AG20443 (cell line): ENCODE data around the gene HSP90AA1.
"Not testable (repeated sequence)": the region's sequence is repeated elsewhere in the genome, so short reads cannot be mapped to it uniquely, and the experiment has no call there.

ENCODE experiments used
- DNase-seq: peaks from one replicate; pipeline ENCODE4 v3.0.0; 2012; ENCODE audit warnings: low spot score, mixed read lengths

HSP90AA1 gene

DNA sequence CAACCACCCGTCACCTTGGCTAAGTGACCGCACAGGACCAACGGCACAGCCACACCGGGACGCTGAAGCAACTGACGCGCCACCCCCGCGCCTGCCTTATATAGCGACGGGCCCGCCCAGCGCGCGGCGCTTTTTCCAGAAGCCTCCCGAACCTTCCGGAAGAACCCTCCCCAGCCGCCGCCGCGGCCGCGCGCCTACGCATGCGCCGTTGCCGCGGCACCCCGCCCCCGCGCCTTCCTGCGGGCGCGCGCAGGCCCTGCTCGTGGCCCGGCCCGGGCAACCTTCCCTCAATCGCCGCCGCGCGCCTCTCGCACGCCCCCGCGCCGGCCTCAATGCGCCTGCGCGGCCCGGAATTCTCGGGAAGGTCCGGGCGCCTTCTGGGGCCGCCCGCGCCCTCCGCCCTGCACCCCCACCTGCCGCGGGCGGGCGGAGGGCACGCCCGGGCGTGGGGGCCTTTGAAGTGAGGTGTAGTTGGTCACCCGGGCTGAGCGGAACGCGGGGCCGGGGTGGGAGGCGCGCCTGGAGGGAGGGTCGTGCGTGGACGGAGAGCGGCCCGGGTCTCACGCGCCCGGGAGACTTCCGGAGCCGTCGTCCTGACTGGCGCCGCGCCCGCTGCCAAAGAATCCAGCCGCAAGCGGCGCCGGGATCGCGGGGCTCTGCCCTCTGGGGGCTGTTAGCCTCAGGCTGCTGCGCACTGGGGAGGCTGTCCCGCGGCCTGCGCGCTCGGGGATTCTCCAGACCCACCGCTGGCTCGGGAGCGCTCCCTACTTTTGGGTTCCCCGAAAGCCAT lies at the start of gene HSP90AA1:
TSS of gene HSP90AA1 (minus strand) at position 73 of the 790 bp plus-strand sequence. CDS start 666 bp downstream, outside the sequence.
- DNase-seq, result peak; percentile 100

DNA sequence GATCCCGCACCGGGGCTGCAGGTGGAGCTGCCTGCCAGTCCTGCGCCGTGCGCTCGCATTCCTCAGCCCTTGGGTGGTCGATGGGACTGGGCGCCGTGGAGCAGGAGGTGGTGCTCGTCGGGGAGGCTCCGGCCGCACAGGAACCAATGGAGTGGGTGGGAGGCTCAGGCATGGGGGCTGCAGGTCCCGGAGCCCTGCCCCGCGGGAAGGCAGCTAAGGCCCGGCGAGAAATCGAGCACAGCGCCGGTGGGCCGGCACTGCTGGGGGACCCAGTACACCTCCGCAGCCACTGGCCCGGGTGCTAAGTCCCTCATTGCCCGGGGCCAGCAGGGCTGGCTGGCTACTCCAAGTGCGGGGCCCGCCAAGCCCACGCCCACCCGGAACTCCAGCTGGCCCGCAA lies 48.6 kb upstream of the HSP90AA1 start:
- not testable (repeated sequence) for DNase-seq

GRCh38 chr14:102134719-102135118 lies 47.9 kb upstream of the HSP90AA1 start:
- not testable (repeated sequence) for DNase-seq

- not testable (repeated sequence) for DNase-seq
Observed at GRCh38 chr14:102134021-102134420, 47.2 kb upstream of the HSP90AA1 start.

- no peak for DNase-seq
Observed at GRCh38 chr14:102131741-102132140, 44.9 kb upstream of the HSP90AA1 start.

DNA sequence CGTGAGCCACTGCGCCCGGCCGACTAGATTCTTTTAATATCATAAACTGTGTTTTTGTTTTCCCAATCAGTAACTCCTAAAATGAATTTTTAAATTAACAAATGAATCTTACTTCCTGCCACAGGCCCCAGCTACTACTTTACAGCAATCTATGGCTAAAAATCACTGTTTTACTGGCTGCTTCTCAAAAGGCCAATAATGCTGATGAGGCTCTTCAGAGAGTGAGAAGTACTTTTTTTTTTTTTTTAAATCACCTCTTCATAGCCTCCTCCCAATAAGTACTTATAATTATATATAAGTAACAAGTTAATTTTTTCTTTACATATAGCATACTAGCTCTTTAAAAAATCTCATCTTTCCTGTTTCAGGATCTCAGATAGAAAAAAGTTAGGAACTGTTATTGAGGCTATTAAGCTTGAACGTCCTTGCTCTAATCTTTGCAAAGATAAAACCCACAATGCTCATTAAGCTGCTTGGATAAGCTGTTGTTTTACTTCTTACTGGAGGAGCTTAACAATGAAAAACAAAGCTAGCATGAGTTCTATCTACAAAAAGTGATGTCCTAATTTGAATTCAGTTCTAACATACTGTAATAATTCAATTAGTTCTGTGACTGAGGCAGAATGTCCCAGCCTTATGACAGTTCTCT lies 40.1 kb upstream of the HSP90AA1 start:
- DNase-seq, result no peak

- DNase-seq, result no peak
Observed at GRCh38 chr14:102125546-102125945, 38.7 kb upstream of the HSP90AA1 start.

GRCh38 chr14:102124419-102124818 lies 37.6 kb upstream of the HSP90AA1 start:
- no peak for DNase-seq

DNA sequence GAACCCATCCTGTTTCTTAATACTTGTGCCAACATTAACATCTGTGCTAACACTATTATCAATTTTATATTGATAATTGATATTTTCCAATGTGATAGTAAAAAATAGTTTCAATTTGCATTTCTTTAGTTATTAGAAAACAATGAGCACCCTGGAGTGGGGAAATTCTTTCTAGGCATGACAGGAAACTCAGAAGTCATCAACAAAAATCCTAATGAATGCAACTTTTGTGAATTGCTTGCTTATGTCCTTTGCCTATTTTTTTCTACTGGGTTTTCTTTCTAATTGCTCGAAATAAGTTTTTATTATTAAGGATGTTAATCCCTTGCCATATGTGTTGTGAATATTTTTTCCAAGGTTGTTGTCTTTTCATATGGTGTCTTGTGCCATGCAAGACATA lies 34.7 kb upstream of the HSP90AA1 start:
- DNase-seq, result no peak

- DNase-seq, result no peak
Observed at GRCh38 chr14:102120888-102121287, 34.0 kb upstream of the HSP90AA1 start.

DNA sequence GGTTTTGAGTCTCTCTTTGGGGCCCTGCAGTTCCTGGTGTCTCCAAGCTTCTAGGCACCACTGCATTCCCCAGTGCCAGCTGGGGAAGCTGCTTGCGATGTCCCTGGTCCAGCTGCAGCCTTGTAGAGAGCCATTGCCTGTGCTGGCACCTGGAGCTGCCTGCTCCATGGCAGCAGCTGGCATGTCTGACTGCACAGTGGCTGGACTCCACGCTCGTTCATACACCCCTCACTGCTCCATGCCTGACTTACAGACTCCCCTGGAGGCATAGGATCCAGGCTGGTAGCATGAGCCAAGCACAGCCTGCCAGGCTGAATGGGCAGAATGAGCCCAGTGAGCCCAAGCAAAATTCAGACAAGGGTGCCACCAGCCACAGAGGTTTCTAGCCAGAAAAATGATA lies 31.0 kb upstream of the HSP90AA1 start:
- DNase-seq, result no peak

- DNase-seq, result no peak
Observed at GRCh38 chr14:102116361-102117180, 29.7 kb upstream of the HSP90AA1 start.

GRCh38 chr14:102111101-102111500 lies 24.3 kb upstream of the HSP90AA1 start:
- DNase-seq, result no peak

DNA sequence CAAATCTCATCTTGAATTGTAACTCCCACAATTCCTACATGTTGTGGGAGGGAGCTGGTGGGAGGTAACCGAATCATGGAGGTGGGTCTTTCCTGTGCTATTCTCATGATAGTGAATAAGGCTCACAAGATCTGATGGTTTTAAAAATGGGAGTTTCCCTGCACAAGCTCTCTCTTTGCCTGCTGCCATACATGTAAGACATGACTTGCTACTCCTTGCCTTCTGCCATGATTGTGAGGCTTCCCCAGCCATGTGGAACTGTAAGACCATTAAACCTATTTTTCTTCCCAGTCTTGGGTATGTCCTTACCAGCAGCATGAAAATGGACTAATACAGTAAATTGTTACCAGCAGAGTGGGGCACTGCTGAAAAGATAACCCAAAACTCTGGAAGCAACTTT lies 22.5 kb upstream of the HSP90AA1 start:
- not testable (repeated sequence) for DNase-seq

DNA sequence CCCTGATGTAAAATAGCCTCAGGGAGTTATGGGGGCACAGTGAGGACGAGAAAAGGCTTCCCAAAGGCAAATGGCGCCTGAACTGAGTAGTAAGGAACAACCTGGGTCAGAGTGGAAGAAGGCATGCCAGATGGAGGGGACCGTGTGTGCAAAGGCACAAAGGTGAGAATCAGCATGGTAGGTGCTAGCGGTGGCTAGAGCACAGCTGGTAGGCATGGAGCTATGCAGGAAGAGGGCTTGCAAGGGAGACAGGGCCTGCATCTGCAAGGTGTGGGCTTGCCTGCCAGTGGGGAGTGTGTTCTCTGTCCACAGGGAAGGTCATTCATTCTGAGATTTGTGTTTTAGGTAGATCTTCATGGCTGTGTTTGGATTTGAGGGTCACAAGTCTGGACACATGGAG lies 18.5 kb upstream of the HSP90AA1 start:
- DNase-seq, result no peak

DNA sequence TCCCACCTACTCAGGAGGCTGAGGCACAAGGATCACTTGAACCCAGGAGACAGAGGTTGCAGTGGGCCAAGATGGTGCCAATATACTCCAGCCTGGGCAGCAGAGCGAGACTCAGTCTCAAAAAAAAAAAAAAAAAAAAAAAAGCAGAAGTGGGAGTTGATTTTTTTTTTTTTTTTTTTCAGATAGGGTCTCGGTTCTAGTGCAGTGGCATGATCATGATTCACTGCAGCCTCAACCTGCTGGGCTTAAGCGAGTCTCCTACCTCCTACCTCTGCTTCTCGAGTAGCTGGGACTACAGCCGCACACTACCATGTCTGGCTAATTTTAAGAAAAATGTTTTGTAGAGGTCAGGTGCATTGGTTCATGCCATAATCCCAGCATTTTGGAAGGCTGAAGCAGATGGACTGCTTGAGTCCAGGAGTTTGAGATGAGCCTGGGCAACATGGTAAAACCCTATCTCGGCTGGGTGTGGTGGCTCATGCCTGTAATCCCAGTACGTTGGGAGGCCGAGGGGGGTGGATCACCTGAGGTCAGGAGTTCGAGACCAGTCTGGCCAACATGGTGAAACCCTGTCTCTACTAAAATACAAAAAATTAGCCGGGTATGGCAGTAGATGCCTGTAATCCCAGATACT lies 16.3 kb upstream of the HSP90AA1 start:
- no peak for DNase-seq

DNA sequence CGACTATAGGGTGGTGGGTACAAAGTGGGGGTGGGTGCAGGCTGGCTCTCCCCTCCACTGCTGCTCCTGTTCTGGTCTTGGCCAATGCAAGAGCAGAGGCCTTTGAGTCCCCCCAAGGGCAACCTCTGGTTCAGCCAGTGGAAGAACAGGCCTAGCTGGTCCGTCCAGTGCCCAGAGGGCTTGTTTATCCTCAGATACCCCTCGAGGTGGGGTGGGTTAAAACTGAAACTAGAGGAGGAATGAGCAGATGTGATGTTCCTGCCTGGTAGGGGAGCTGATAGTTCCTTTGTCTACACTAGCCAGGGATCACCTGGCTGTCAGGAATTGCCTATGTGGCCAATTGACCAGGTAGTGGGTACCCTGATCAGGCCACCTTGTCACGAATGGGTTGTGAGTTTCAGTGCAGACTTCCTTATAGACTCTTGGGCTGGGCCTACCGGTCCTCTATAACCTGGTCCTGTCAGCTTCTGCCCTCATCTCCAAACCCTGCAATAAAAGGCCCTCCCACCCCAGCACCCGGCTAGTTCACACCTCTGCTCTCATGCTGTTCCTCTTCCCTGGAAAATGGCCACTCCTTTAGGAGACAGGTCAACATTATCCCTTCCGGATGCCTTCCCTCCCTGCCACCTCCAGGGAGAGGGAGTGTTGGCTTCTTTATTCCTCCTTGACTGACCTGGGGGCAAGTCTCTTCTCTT lies 10.7 kb upstream of the HSP90AA1 start:
- no peak for DNase-seq

GRCh38 chr14:102096569-102097188 lies 9.8 kb upstream of the HSP90AA1 start:
- DNase-seq, result peak; percentile 88

DNA sequence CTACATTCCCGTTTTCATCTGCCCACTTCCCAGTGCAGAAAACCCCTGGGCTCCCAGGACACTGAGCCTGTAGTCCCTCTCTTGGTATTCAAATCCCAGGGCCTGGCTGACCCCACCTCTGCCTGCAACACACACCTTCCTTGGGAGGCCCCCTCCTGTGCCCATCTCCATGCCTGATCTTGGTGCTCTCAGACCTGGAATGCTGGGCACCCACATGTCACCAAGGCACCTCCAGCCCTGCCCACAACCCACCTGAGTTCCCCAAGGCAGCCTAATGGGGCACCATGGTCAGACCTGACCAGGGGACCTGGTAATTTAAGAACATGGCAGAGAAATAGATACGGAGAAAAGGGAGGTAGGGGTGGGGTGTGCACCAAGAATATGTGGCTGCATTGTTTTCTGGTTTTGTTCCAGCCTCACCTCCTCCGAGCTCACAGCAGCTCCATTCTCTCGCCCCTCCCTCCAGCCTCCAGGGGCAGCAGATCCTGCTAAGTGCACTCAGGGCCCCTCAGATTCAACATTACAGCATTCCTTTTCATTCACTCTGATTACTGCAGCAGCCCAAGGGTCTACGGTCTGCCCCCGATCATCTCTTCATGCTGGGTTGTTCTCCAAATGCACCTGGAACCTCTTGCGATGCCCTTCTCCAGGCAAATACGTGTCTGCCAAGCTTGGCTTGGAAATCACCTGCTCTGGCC lies 9.2 kb upstream of the HSP90AA1 start:
- no peak for DNase-seq

DNA sequence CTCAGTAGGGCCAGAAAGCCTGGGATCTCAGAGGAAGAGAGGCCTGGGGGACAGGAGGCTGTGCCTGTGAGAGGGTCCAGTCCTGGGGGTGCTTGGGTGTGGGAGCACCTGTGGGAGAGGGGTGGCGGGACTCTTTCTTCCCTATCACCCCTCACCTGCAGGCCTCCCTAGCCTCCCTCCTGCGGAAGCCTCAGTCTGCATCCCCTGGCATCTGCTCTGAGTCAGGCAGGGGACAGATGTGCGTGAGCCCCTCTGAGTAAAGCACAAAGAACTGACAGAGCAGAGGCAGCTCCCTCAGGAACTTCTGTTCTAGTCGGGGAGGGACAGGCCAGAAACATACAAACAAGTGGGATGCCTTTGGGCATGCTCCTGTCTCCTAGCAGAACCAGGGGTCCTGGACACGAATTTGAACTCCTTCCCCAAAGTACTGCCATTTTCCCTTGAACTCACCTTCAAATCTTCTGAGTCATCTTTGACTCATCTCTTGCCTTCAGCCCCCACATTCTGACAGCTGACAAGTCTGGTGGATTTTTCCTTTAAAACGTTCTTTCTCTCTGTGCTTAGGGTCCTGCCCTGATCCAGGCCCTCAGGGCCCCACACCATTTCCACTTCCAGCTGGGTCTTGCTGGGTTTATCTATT lies 8.5 kb upstream of the HSP90AA1 start:
- DNase-seq, result no peak
